ENCODE measurements around the gene SMAGP. TPM values are rescaled to one million over a fixed set of nuclear protein-coding genes. Genes with fewer than 3 reads are reported as not detected.

SMAGP gene
- total and polyA plus RNA-seq, 9 donors: 5.2 to 36.5 (median 9.4) TPM

- Histone ChIP-seq H3K27ac (no peak overlapping the region), H3K4me3 (no peak overlapping the region), H3K27me3 (no peaks in the 10 kb centered on the region), H3K9me3 (no peaks in the 10 kb centered on the region), H3K36me3 (no peaks in the 10 kb centered on the region), H3K4me1 (ENCODE audit: insufficient read depth) (peaks cover 7% of the 10 kb centered on the region)
- intact Hi-C loops (cut with DNase I): no loop called here
- DNase-seq: no peak
- WGBS, 3 donors: 72 to 79% (median 72%) methylated on average over 7 of the region's 7 CpGs
- TF ChIP-seq POLR2A (IDR thresholded peaks at IDR 0.05) (no peak), CTCF (IDR thresholded peaks at IDR 0.05) (no peak), EP300 (IDR thresholded peaks at IDR 0.05) (no peak)
Measured at GRCh38 chr12:51242876-51243275, 27.3 kb downstream of the SMAGP start.

DNA sequence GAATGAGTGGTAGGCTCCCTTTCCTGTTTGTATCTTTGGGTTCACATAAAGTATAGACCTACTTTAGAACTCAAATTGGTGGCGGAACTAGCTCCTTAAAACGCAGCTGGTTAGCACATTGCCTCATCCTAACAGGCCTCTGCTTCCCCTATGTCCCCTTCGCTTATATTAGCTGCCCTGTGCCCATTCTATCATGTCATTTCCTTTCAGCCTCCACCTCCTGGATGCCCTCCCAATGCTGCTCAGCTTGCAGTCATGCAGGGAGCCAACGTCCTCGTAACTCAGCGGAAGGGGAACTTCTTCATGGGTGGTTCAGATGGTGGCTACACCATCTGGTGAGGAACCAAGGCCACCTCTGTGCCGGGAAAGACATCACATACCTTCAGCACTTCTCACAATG, 28.1 kb downstream of the SMAGP start:
- DNase-seq: no peak
- no peak overlapping the region for H3K4me3 ChIP-seq
- TF ChIP-seq CTCF (IDR thresholded peaks at IDR 0.05) (no peak), POLR2A (IDR thresholded peaks at IDR 0.05) (no peak), EP300 (IDR thresholded peaks at IDR 0.05) (no peak)
- no peaks in the 10 kb centered on the region for H3K36me3 ChIP-seq
- no peaks in the 10 kb centered on the region for H3K27me3 ChIP-seq
- no peaks in the 10 kb centered on the region for H3K9me3 ChIP-seq
- intact Hi-C loops (cut with DNase I): no loop called here
- WGBS, 3 donors: 80 to 86% (median 85%) methylated on average over 7 of the region's 7 CpGs
- H3K27ac ChIP-seq: no peak overlapping the region
- H3K4me1 ChIP-seq (ENCODE audit: insufficient read depth): peaks cover 4% of the 10 kb centered on the region

- H3K36me3 ChIP-seq: no peaks in the 10 kb centered on the region
- no peaks in the 10 kb centered on the region for H3K9me3 ChIP-seq
- TF ChIP-seq EP300 (IDR thresholded peaks at IDR 0.05) (no peak), CTCF (IDR thresholded peaks at IDR 0.05) (no peak), POLR2A (IDR thresholded peaks at IDR 0.05) (no peak)
- no peak for DNase-seq
- H3K4me3 ChIP-seq: no peak overlapping the region
- peaks cover 4% of the 10 kb centered on the region for H3K4me1 ChIP-seq (ENCODE audit: insufficient read depth)
- intact Hi-C loops (cut with DNase I): no loop called here
- H3K27ac ChIP-seq: no peak overlapping the region
- 70 to 77% (median 77%) methylated on average over 2 of the region's 2 CpGs for WGBS, 3 donors
- no peaks in the 10 kb centered on the region for H3K27me3 ChIP-seq
Measured at GRCh38 chr12:51240971-51241370, 29.2 kb downstream of the SMAGP start.

GRCh38 chr12:51238510-51239334, 31.5 kb downstream of the SMAGP start, which contains the start of gene DAZAP2:
DAZAP2 (plus strand) TSS chr12:51238826; CDS start chr12:51238908, 82 bp downstream.
- WGBS, 3 donors: 0 to 1% (median 0%) methylated on average over 56 to 70 of the region's 70 CpGs
- intact Hi-C loops (cut with DNase I): loop anchor here in 1 of 4 donors (5.0 kb wide), 1 partner anchor 66 kb away; the partner anchor contains the start of gene TFCP2

More at GRCh38 chr12:51238510-51239334, 31.5 kb downstream of the SMAGP start, which contains the start of gene DAZAP2:
- peak in 2 of 3 donors; percentile 10 to 37 for TF ChIP-seq CTCF (IDR thresholded peaks at IDR 0.05)
- TF ChIP-seq EP300 (IDR thresholded peaks at IDR 0.05): no peak
- peak; percentile 96 for TF ChIP-seq POLR2A (IDR thresholded peaks at IDR 0.05)
- Histone ChIP-seq H3K27me3 (no peaks in the 10 kb centered on the region), H3K9me3 (no peaks in the 10 kb centered on the region), H3K4me1 (ENCODE audit: insufficient read depth) (peaks cover 4% of the 10 kb centered on the region), H3K4me3 (peak within 1 kb of the TSS; percentile 88), H3K36me3 (no peaks in the 10 kb centered on the region), H3K27ac (peak within 1 kb of the TSS; percentile 78 to 96)
- DNase-seq: peak; percentile 95 to 97 (median 96)

All from ovary (tissue), 9 donors.